ENCODE measurements around the gene INPP4A. TPM values are rescaled to one million over a fixed set of nuclear protein-coding genes. Genes with fewer than 3 reads are reported as not detected.

INPP4A gene
- polyA plus RNA-seq, 1 donor (not counting 4 experiments of a cell fraction or from before 2014, with no cell fraction given): 10.7 TPM

DNA sequence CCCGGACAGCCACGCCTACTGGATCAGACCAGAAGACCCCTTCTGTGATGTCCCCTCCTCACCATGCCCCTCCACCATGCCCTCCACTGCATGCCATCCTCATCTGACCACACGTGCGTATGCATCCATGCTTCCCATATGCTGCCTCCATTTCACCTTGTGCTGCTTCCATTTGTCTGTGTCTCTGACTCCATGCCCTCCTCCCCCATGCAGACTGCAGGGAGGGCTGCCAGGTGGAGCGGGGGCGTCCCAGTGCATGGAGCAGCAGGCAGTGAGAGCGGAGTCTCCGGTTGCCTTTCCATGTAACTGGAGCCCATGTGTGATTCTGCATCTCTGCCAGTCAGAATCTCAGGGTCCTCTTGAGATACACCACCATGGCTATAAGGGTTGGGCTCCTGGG, 111.0 kb downstream of the INPP4A start:
- Histone ChIP-seq H3K27me3 (ENCODE audit: control insufficient read depth, extremely low read depth, insufficient read depth, low read length) (no peaks in the 10 kb centered on the region), H3K9me1 (ENCODE audit: control insufficient read depth, extremely low read depth, insufficient read depth, low read length) (no peaks in the 10 kb centered on the region), H3K36me3 (ENCODE audit: control insufficient read depth in 2 of 2, extremely low read depth in 1 of 2, insufficient read depth in 2 of 2, low read length in 2 of 2) (peaks cover 15 to 20% of the 10 kb centered on the region in 2 experiments), H3K79me2 (ENCODE audit: control insufficient read depth, insufficient read depth, low read length) (no peaks in the 10 kb centered on the region), H3K4me2 (ENCODE audit: control insufficient read depth, extremely low read depth, insufficient read depth, low read depth, low read length) (no peak overlapping the region), H3K4me1 (ENCODE audit: control insufficient read depth, extremely low read depth, insufficient read depth, low read length) (no peaks in the 10 kb centered on the region), H3K9me3 (ENCODE audit: control insufficient read depth, low read depth, low read length) (no peaks in the 10 kb centered on the region), H3K9ac (ENCODE audit: control insufficient read depth, extremely low read depth, insufficient read depth, low read length) (no peak overlapping the region), H3K27ac (ENCODE audit: control insufficient read depth, insufficient read depth, low read length) (no peak overlapping the region), H2AFZ (ENCODE audit: control insufficient read depth, low read length) (no peak overlapping the region), H3K4me3 (ENCODE audit: control insufficient read depth in 2 of 3, extremely low read depth in 1 of 3, insufficient read depth in 2 of 3, low read depth in 1 of 3, low read length in 3 of 3) (no peak overlapping the region), H4K20me1 (ENCODE audit: control insufficient read depth, extremely low read depth, insufficient read depth, low read length) (no peaks in the 10 kb centered on the region)
- TF ChIP-seq, protein P1, sequence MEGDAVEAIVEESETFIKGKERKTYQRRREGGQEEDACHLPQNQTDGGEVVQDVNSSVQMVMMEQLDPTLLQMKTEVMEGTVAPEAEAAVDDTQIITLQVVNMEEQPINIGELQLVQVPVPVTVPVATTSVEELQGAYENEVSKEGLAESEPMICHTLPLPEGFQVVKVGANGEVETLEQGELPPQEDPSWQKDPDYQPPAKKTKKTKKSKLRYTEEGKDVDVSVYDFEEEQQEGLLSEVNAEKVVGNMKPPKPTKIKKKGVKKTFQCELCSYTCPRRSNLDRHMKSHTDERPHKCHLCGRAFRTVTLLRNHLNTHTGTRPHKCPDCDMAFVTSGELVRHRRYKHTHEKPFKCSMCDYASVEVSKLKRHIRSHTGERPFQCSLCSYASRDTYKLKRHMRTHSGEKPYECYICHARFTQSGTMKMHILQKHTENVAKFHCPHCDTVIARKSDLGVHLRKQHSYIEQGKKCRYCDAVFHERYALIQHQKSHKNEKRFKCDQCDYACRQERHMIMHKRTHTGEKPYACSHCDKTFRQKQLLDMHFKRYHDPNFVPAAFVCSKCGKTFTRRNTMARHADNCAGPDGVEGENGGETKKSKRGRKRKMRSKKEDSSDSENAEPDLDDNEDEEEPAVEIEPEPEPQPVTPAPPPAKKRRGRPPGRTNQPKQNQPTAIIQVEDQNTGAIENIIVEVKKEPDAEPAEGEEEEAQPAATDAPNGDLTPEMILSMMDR (optimal IDR thresholded peaks at IDR 0.05 in 1 of 3, IDR thresholded peaks at IDR 0.05 in 1 of 3, conservative IDR thresholded peaks at IDR 0.05 in 1 of 3; ENCODE audit: extremely low read depth in 1 of 3, insufficient read depth in 2 of 3, low read length in 3 of 3): no peak
- TF ChIP-seq EZH2 (IDR thresholded peaks at IDR 0.05; ENCODE audit: low read length): no peak
- dilution Hi-C loops (cut with MboI; ENCODE audit: extremely low pct_ligation_motif_present, low sequenced_read_pairs): no loop called here
- DNase-seq (ENCODE audit: low read depth, low spot score) (no peak), FAIRE-seq (no peak)

DNA sequence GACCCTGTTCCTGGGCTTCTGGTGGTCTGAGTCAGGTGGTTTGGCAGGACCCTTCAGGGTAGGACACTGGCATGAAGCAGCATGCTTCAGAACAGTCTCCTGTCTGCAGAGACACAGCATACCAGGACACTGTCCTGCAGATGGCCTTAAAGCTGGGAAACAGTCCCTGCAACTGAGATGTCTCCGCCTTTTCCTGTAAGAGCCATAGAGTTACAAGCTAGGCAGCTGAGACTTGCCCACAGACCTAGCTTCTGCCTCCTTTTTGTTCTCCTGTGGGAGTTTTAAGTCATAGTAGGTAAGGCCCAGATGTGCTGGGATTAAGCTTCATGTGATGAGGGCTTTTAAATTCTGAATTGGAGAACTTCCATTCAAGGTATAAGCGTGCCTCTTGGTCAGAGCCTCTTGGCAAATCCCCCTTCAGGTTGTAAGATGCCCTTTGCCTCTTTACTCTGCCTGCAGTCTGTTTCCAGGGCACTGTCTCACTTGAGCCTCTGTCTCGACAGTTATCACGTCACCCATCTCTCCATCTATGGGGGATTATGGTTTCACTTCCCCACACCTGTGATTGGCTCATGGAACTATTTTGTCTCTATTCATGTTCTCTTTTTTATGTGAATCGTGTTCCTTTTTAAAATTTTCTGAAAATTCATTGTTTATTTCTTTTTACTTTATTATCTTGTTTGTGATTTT, 111.8 kb downstream of the INPP4A start:
- Histone ChIP-seq H3K4me2 (ENCODE audit: control insufficient read depth, extremely low read depth, insufficient read depth, low read depth, low read length) (no peak overlapping the region), H3K9me3 (ENCODE audit: control insufficient read depth, low read depth, low read length) (no peaks in the 10 kb centered on the region), H3K27ac (ENCODE audit: control insufficient read depth, insufficient read depth, low read length) (no peak overlapping the region), H3K9me1 (ENCODE audit: control insufficient read depth, extremely low read depth, insufficient read depth, low read length) (no peaks in the 10 kb centered on the region), H3K4me3 (ENCODE audit: control insufficient read depth in 2 of 3, extremely low read depth in 1 of 3, insufficient read depth in 2 of 3, low read depth in 1 of 3, low read length in 3 of 3) (no peak overlapping the region), H2AFZ (ENCODE audit: control insufficient read depth, low read length) (no peak overlapping the region), H3K36me3 (ENCODE audit: control insufficient read depth in 2 of 2, extremely low read depth in 1 of 2, insufficient read depth in 2 of 2, low read length in 2 of 2) (peaks cover 15 to 22% of the 10 kb centered on the region in 2 experiments), H3K27me3 (ENCODE audit: control insufficient read depth, extremely low read depth, insufficient read depth, low read length) (no peaks in the 10 kb centered on the region), H3K4me1 (ENCODE audit: control insufficient read depth, extremely low read depth, insufficient read depth, low read length) (no peaks in the 10 kb centered on the region), H3K79me2 (ENCODE audit: control insufficient read depth, insufficient read depth, low read length) (no peaks in the 10 kb centered on the region), H4K20me1 (ENCODE audit: control insufficient read depth, extremely low read depth, insufficient read depth, low read length) (no peaks in the 10 kb centered on the region), H3K9ac (ENCODE audit: control insufficient read depth, extremely low read depth, insufficient read depth, low read length) (no peak overlapping the region)
- TF ChIP-seq, protein P1 (optimal IDR thresholded peaks at IDR 0.05 in 1 of 3, IDR thresholded peaks at IDR 0.05 in 1 of 3, conservative IDR thresholded peaks at IDR 0.05 in 1 of 3; ENCODE audit: extremely low read depth in 1 of 3, insufficient read depth in 2 of 3, low read length in 3 of 3): no peak
- no peak for TF ChIP-seq EZH2 (IDR thresholded peaks at IDR 0.05; ENCODE audit: low read length)
- no peak for DNase-seq (ENCODE audit: low read depth, low spot score)
- dilution Hi-C loops (cut with MboI; ENCODE audit: extremely low pct_ligation_motif_present, low sequenced_read_pairs): no loop called here
- FAIRE-seq: no peak
